D341Med (cell line): Measurements from ENCODE around the gene OLFM2.
"Not testable (repeated sequence)": the region's sequence is repeated elsewhere in the genome, so short reads cannot be mapped to it uniquely, and the experiment has no call there.

ENCODE experiments used
- DNase-seq: peaks from one replicate; pipeline ENCODE4 v3.0.0; 2012; ENCODE audit warnings: low spot score

The OLFM2 gene

DNA sequence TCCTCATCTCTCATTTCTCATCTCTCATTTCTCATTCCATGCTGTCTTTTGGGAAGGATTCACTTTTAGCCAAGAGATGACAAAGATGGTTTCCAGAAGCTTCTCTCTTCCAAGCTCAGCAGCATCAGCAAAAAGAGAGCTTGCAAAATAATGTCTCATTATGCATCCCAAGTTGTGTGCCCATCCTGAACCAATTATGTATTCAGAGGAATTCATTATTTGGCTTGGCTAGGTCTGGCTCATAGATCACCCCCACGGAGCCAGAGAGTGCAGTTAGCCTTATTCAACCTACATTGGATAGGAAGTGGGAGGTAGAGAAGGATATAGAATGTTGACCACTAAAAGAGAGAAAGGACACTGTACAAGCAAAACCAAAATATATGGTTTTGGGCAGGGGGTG lies 5.4 kb upstream of the OLFM2 start:
- DNase-seq, result no peak

- no peak for DNase-seq
Measured at GRCh38 chr19:9941231-9941630, 4.9 kb upstream of the OLFM2 start.

- DNase-seq, result no peak
Measured at GRCh38 chr19:9940778-9941177, 4.5 kb upstream of the OLFM2 start.

DNA sequence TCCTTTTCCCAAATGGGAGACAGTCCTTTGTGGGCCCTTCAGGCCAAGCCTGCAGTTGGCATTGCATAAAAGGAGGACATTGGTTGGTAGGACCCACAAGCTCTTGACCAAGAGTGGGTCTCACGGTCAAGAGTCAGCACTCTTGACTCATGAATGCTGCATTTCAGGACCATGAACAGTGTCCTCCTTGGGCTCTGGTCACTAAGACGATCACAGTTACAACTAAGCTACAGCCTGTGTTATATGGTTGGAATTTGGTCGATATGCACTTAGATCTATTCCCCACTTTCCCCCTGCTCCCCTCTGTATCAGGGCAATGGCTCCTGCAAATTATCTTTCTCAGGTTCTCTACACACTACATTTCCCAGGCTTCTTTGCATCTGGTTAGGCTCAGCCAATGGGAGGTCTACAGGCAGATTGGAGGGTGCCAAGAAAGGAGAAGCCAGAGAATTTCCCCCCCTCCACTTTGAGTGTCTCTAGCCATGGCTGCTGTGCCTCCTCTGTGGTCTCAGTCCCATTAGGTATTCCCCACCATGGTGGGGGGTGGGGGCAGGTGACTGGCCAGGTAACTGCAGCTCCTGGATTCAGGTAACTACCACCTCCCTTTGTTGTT lies 3.1 kb upstream of the OLFM2 start:
- no peak for DNase-seq

DNA sequence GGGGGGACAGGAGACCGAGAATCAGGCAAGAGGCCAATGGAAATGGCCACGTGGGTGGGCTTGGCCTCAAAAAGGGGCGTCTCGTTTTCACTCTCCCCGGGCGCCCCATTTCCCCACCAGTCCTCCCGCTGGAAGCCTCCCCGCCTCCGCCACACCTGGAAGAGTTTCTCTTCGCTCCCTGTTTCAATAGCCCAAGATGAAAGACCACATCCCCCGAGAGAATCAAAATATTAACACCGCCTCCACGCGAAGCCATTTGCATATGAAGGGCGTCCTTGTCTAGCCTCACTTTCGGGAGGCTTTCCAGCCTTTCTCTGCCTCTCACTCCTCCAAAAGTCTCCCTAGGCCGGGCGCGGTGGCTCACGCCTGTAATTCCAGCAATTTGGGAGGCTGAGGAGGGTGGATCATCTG lies 691 bp upstream of the OLFM2 start:
- no peak for DNase-seq

DNA sequence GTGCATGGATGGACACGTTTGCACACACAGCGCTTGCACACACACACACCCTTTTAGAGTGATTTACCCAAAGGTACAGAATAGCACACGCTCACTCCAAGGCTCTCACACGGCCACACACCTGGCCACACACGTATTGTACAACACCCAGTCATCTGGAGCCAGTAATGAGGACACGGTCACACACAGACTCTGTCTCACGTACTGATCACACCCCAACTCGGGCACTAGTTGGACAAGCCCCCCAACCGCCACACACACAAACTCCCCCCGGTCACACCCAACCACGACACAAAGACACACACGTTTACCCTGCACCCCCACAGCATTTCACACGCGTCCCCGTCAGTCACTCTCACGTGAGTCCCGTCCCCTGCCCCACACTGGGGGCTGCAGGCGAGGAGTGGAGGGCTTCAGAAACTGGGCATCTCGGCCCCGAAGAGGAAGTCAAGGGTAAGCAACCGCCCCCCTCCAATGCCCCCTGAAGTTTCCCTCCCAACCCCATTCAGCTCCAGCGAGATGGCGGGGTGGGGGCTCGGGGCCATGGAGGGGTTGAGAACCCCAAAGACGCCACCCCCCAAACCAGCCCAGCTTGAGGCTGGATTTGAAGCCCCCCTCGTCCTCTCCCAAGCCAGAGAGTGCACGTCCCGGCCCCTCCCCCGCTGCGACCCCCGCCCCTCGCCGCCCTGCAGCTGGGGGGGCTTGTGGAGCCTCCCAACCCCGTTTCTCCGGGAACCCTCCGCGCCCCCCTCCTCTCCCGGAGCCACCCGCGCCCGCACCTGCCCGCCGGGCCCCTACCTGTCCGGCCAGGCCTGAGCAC lies 599 bp downstream of the OLFM2 start:
- no peak for DNase-seq

- DNase-seq, result peak; percentile 88
Measured at GRCh38 chr19:9934132-9934950, 2.0 kb downstream of the OLFM2 start.

- DNase-seq, result no peak
Measured at GRCh38 chr19:9932835-9933234, 3.5 kb downstream of the OLFM2 start.

DNA sequence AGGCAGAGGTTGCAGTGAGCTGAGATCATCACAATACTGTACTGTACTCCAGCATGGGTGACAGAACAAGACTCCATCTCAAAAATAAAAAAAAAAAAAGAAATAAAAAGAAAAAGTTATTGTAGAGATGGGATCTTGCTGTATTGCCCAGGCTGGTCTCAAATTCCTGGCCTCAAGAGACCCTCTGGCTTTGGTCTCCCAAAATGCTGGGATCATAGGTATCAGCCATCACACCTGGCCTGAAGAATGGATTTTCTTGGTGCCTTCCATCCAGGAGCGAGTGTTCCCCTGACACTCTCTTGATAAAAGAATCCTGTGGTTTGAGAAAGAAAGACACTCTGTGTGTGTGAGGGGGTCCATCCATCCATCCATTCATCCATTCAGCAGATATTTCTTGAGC lies 4.7 kb downstream of the OLFM2 start:
- no peak for DNase-seq

DNA sequence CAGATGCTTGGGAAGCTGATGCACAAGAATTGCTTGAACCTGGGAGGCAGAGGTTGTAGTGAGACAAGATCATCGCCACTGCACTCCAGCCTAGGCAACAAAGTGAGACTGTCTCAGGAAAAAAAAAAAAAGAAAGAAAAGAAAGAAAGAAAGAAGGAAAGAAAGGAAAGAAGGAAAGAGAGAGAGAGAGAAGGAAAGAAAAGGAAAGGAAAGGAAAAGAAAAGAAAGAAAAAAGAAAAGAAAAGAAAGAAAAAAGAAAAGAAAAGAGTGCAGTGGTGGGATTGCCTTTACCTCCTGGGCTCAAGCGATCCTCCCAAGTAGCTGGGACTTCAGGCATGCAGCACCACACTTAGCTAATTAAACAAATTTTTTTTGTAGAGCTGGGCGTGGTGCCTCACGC lies 12.9 kb downstream of the OLFM2 start:
- no peak for DNase-seq

DNA sequence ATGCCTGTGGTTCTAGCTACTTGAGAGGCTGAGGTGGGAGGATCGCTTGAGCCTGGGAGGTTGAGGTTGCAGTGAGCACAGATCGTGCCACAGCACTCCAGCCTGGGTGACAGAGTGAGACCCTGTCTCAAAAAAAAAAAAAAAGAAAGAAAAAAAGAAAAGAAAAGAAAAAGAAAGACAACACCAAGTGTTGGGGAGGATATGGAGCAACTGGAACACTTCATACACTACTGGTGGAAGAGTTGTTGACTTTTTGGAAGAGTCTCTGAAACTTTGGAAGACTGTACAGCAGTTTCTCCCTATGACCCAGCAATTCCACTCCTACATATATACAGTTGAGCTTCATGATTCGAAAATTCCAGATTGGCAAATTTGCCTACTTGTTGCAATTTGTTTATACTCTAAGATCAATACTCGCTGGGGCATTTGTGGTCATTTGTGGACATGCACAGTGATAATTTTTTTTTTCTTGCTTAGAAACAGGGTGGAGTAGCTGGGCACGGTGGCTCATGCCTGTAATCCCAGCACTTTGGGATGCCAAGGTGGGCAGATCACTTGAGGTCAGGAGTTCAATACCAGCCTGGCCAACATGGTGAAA lies 13.4 kb downstream of the OLFM2 start:
- DNase-seq, result not testable (repeated sequence)

DNA sequence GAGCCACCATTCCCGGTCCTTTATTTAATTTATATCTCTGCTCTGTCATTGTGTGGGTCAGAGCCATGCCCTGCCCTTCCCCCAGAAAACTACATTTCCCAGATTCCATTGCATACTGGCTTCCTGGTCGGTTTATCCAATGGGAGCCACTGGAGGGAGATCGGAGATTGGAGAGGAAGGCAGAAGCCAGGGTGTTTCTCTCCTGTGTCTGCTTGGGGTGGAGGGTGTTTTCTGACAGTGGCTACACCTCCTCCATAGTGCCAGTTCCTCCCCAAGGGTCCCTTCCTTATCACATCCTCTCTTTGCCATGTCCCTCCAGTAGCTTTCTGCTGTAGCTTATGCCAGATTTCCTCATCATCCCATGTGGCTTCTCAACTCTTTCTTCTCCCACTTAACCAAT lies 19.0 kb downstream of the OLFM2 start:
- peak; percentile 79 for DNase-seq

DNA sequence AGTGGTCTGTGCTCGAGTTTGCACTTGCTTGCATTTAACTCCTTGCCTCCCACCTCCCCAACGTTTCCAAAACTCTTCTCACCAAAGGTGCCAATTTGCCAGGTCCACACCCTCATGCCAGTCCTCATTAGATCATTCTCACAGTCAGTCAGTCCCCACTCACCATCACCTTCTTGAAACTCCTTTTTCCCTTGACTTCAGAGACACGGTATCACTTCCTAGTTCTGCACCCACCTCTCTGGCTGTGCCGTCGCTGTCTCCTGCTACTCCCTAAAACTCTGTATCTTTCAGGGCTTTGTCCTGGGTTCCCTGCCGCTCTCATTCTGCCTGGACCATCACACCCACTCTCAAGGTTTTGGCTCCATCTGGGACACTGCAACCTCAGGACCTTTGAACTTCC lies 19.6 kb downstream of the OLFM2 start:
- DNase-seq, result peak; percentile 15

DNA sequence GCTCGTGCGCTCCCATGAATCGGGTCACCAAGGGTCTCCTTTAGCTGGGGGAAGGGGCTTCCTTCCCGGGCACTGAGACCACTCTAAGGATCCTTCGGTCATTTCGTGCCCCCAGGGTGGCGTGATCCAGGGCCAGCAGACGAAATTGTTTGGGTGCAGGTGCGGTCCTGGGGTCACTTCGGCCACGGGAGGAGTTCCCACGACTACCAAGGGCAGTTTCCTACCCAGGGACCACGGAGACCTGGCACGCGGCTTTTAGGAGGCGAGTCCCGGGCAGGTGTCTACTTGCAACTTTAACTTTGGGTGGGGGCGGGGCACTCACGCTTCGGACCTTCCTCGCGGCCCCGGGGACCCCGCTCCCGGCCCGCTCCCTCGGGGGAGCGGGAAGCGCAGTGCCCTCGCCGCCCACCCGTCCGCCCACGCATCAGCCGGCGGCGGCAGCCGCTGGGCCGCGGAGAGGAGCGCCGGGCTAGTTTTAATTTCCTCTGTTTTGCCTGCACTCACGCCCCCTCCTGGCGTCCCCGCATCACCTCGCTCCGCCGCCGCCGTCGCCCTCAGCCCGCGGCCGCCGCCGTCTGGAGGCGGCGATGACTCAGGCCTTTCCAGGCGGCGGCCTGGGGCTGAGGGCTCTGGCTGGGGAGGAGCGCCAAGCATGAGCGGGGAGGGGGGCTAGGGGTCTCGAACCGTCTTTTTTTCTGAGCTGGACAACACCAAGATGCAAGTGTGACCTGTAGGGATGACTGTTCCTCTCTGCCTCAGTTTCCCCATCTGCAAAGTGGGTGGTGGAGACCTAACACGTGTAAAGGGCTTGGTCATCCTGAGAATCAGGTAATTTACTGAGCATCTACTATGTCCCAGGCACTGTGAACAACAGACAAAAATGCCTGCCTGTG lies 21.8 kb downstream of the OLFM2 start:
- peak; percentile 92 for DNase-seq

GRCh38 chr19:9914001-9914314 lies 22.4 kb downstream of the OLFM2 start:
- no peak for DNase-seq

DNA sequence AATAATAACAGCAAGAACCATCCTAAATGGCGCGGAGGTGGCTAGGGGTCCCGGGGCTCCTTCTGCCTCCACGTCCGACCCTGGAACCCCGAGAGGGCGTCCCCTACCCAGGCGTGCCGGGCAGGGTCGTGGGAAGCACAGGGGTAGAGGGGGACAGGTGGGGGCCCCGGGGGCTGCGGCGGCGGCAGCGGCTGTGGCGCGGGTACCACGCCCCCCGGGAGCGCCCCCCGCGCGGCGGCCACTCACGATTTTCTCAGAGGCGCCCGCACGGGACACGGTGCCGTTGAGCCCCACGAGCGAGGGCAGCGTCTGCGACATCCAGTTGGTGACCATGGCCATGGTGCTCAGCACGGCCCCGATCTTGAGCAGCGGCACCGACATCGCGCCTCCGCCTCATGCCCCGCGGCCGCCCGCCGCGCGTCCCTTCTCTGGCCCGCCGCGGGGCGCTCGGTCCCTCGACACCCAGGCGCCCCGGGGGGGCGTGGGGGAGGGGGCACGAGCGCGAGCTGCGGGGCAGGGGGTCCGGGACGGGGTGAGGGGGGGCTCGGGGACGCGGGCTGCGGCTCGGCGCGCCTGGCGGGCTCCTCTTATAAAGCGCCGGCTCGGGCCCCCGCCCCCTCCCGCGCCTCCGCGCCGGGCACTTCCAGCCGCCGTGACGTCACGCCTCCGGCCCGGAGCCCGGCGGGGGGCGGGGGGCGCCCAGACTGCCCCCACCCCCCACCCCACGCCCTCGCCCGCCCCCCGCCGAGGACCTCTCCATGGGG lies 22.9 kb downstream of the OLFM2 start:
- peak; percentile 95 for DNase-seq

DNA sequence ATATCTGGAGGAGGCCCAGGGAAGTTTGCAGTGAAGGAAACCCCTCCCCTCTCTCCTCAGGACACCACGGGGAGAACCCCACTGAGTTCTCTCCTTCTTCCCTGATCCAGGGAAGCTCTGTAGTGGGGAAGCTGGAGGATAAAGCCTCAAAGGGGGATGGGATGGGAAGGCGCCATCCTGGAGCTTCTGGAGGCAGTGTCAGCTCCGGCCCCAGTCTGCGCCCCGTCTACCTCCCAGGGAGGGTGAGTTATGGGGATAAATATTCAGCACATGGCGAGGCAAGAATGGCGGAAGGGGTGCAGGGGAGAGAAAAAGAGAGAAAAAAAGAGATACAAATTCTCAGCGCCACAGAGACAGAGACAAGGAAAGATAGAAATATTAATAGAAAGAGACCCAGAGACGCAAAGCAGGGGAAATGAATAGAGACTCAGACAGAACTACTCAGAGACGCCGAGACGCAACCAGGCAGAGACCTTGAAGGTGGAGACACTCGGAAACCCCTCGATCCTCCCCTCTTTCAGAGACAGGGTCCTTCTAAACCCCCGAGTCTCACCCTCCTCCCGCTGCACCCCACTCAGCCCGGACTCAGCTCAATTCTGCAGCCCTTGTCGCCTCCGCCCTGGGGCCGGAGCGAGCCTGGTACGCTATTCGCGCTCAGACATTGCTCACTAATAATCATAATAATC lies 23.6 kb downstream of the OLFM2 start:
- peak; percentile 35 for DNase-seq

- DNase-seq, result peak; percentile 33
Measured at GRCh38 chr19:9911524-9912185, 24.7 kb downstream of the OLFM2 start.

- DNase-seq, result no peak
Measured at GRCh38 chr19:9910625-9911024, 25.7 kb downstream of the OLFM2 start.

- DNase-seq, result peak; percentile 23
Measured at GRCh38 chr19:9909251-9909650, 27.1 kb downstream of the OLFM2 start.
